Adrenal gland (tissue), 12 donors: ENCODE measurements around the gene SCG2. TPM values are rescaled to one million over a fixed set of nuclear protein-coding genes. Genes with fewer than 3 reads are reported as not detected.
A peak's percentile ranks its signal among the peaks of the same experiment; 100 is the strongest.

Experiments used
- DNase-seq, 7 donors: peaks; one replicate each; pipeline ENCODE4 v3.0.0-alpha.2; 2019 to 2020
- H3K27ac ChIP-seq, 5 donors: fragments of 200-600 bp; sonication (generic) in 4 of 5; 1 replicate in 3 of 5; 2 replicates in 2 of 5; pipeline versions ENCODE4 v1.5.1 to v1.8.0; 2016 to 2020; ENCODE audit warnings: mild to moderate bottlenecking in 1 of 5
- H3K27me3 ChIP-seq: fragments of 200-600 bp; 2 replicates; pipeline ENCODE4 v1.8.0; 2021
- H3K36me3 ChIP-seq, 2 donors: fragments of 200-600 bp; replicated peaks in 1 of 2; 1 replicate in 1 of 2; 2 replicates in 1 of 2; pipeline versions ENCODE4 v1.5.1 to v1.8.0; 2018 to 2022
- H3K4me1 ChIP-seq, 2 donors: fragments of 200-600 bp; replicated peaks in 1 of 2; 1 replicate in 1 of 2; 2 replicates in 1 of 2; pipeline versions ENCODE4 v1.5.1 to v1.8.0; 2018 to 2021
- H3K4me3 ChIP-seq, 4 donors: fragments of 200-600 bp; sonication (generic) in 3 of 4; one replicate each; pipeline ENCODE4 v1.5.1; 2016 to 2018
- H3K9me3 ChIP-seq, 3 donors: fragments of 200-600 bp; sonication (generic) in 1 of 3; replicated peaks in 1 of 3; 1 replicate in 2 of 3; 2 replicates in 1 of 3; pipeline versions ENCODE4 v1.5.1 to v1.8.0; 2016 to 2021
- CTCF ChIP-seq, 6 experiments: fragments of 450-650 bp in 4 of 6; fragments of 200-600 bp in 2 of 6; sonication (generic) in 1 of 6; IDR thresholded peaks; 1 replicate in 5 of 6; 2 replicates in 1 of 6; pipeline versions ENCODE4 v1.5.1 to v1.8.0; 2016 to 2021; ENCODE audit warnings: antibody characterized with exemption in 6 of 6, mild to moderate bottlenecking in 2 of 6, moderate library complexity in 1 of 6
- POLR2A ChIP-seq, 2 donors: fragments of 450-650 bp; IDR thresholded peaks; one replicate each; pipeline ENCODE4 v1.6.1; 2017; ENCODE audit warnings: antibody characterized with exemption in 2 of 2, mild to moderate bottlenecking in 2 of 2, moderate library complexity in 1 of 2
- WGBS, 4 donors: extraction: QIAGEN DNeasy Blood & Tissue Kit in 2 of 4; methylation state at CpG; one replicate each; pipeline versions ENCODE4 v1.1.5 to v1.1.7; 2013 to 2017; 5-methylcytosine and 5-hydroxymethylcytosine counted together
- intact Hi-C, 2 donors: fragments of 100-400 bp; cut with DNase I; formaldehyde crosslinking; loops; one replicate each; pipeline versions ENCODE4 v1.14.1 to v1.15.0; 2022 to 2023
- polyA plus RNA-seq, 3 donors: library from polyadenylated mRNA; stranded (reverse); fragments of 200-250 nt in 2 of 3; fragments of 350-450 nt in 1 of 3; fragmentation: Illumina TruSeq in 1 of 3; extraction: RNeasy Lipid Tissue Mini Kit (QIAGEN cat#74804) in 1 of 3; gene quantifications; one replicate each; pipeline ENCODE4 v1.2.3, GENCODE V29; 2013 to 2014
- total RNA-seq, 9 donors: library from RNA; depleted of rRNA in 4 of 9; stranded (reverse); fragments of >200 nt in 4 of 9; fragments of 120-200 nt in 1 of 9; fragmentation: NEBNext Ultra II Directional in 1 of 9; extraction: Animal tissue kit (Norgen Biotek cat#: 25700) in 1 of 9; gene quantifications; one replicate each; pipeline versions ENCODE4 v1.1.0 to v1.2.4, GENCODE V29; 2013 to 2023
- donor health status: healthy with polysubstance abuse.
- donor health status: Bipolar disorder and iron deficiency.
- donor health status: DM: yes; HTN: yes; CAD: no.
- donor health status: DM: no; HTN: no; CAD: no.
- donor health status: DM: no; HTN: no; CAD: no.
- donor health status: DM: yes; HTN: yes; CAD: no.

The SCG2 gene
- total and polyA plus RNA-seq, 12 donors, result 0.29 to 688 (median 37.1) TPM; not detected in 1

GRCh38 chr2:223612501-223612900, 10.3 kb upstream of the SCG2 start:
- no peak for TF ChIP-seq CTCF (IDR thresholded peaks at IDR 0.05)
- no peak for TF ChIP-seq POLR2A (IDR thresholded peaks at IDR 0.05)
- peak overlapping the region in 1 of 4 donors; percentile 41 for H3K4me3 ChIP-seq
- 40 to 43% (median 41%) methylated on average over 5 of the region's 5 CpGs for WGBS, 4 donors
- H3K9me3 ChIP-seq, result no peaks in the 10 kb centered on the region
- no peaks in the 10 kb centered on the region for H3K36me3 ChIP-seq
- DNase-seq, result no peak
- intact Hi-C loops, result no loop called here
- peak overlapping the region in 2 of 5 donors; percentile 36 to 75 for H3K27ac ChIP-seq
- no peaks in the 10 kb centered on the region for H3K27me3 ChIP-seq
- peaks cover 0 to 12% of the 10 kb centered on the region in 2 donors for H3K4me1 ChIP-seq

- no peaks in the 10 kb centered on the region for H3K9me3 ChIP-seq
- H3K4me1 ChIP-seq, result peaks cover 0 to 12% of the 10 kb centered on the region in 2 donors
- intact Hi-C loops, result no loop called here
- H3K27ac ChIP-seq, result no peak overlapping the region
- H3K27me3 ChIP-seq, result no peaks in the 10 kb centered on the region
- H3K4me3 ChIP-seq, result no peak overlapping the region
- no peaks in the 10 kb centered on the region for H3K36me3 ChIP-seq
- WGBS, 4 donors, result 91 to 95% (median 93%) methylated on average over 2 of the region's 2 CpGs
- DNase-seq, result no peak
- TF ChIP-seq POLR2A (IDR thresholded peaks at IDR 0.05) (no peak), CTCF (IDR thresholded peaks at IDR 0.05) (no peak)
These were observed 8.9 kb upstream of the SCG2 start for GRCh38 chr2:223611061-223611460.

GRCh38 chr2:223607476-223607875, 5.3 kb upstream of the SCG2 start:
- no peak for DNase-seq
- H3K4me3 ChIP-seq, result no peak overlapping the region
- H3K36me3 ChIP-seq, result no peaks in the 10 kb centered on the region
- 68 to 74% (median 70%) methylated on average over 5 of the region's 5 CpGs for WGBS, 4 donors
- H3K4me1 ChIP-seq, result peaks cover 0 to under 1% of the 10 kb centered on the region in 2 donors
- no peaks in the 10 kb centered on the region for H3K9me3 ChIP-seq
- intact Hi-C loops, result no loop called here
- no peak overlapping the region for H3K27ac ChIP-seq
- TF ChIP-seq POLR2A (IDR thresholded peaks at IDR 0.05), result no peak
- no peak for TF ChIP-seq CTCF (IDR thresholded peaks at IDR 0.05)
- no peaks in the 10 kb centered on the region for H3K27me3 ChIP-seq

GRCh38 chr2:223606946-223607345, 4.8 kb upstream of the SCG2 start:
- no peaks in the 10 kb centered on the region for H3K36me3 ChIP-seq
- H3K27me3 ChIP-seq, result no peaks in the 10 kb centered on the region
- intact Hi-C loops, result no loop called here
- H3K4me3 ChIP-seq, result no peak overlapping the region
- H3K4me1 ChIP-seq, result no peaks in the 10 kb centered on the region
- 41 to 61% (median 42%) methylated on average over 1 of the region's 1 CpG for WGBS, 4 donors
- no peaks in the 10 kb centered on the region for H3K9me3 ChIP-seq
- no peak overlapping the region for H3K27ac ChIP-seq
- TF ChIP-seq CTCF (IDR thresholded peaks at IDR 0.05), result no peak
- DNase-seq, result no peak
